Activated T-cell treated with anti-CD3 and anti-CD28 coated beads for 48 hours (primary cell): ENCODE results near the gene PIK3R5.
"Not testable (repeated sequence)": the region's sequence is repeated elsewhere in the genome, so short reads cannot be mapped to it uniquely, and the experiment has no call there.

Experiments used
- DNase-seq: peaks from one replicate; pipeline ENCODE4 v3.0.0-alpha.2; 2020; ENCODE audit warnings: low read depth

Gene PIK3R5

DNA sequence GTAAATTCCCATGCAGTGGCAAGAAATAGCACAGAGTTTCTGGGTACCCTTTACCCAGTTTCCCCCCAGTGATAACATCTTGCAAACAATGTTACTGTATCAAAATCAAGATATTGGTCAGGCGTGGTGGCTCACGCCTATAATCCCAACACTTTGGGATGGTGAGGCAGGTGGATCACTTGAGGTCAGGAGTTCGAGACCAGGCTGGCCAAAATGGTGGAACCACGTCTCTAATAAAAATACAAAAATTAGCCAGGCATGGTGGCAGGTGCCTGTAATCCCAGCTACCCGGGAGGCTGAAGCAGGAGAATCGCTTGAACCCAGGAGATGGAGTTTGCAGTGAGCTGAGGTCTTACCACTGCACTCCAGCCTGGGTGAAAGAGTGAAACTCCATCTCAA lies 109.3 kb downstream of the PIK3R5 start:
- DNase-seq, result not testable (repeated sequence)

DNA sequence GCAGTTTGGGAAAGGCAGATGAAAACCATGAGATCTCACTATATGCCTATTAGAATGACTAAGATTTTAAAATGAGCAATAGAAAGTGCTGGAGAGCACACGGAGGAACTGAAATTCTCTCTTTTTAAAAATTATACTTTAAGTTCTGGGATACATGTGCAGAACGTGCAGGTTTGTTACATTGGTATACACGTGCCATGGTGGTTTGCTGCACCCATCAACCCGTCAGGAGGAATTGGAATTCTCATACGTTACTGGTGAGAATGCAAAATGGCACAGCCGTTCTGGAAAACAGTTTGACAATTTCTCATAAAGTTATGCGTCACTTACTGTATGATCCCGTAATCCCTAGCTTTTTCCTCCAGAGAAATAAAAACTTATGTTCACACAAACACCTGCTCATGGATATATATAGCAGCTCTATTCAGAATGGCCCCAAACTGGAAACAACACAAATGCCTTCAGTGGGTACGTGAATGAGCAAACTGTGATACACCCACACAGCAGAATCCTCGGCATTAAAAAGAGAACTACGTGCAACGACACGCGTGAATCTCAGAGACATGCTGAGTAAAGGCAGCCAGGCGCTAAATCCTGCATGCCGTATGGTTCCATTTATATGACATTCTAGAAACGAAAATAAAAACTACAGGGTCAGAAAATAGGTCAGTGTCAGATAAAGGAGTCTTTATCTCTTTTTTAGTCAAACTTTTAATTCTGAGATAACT lies 109.9 kb downstream of the PIK3R5 start:
- DNase-seq, result no peak

DNA sequence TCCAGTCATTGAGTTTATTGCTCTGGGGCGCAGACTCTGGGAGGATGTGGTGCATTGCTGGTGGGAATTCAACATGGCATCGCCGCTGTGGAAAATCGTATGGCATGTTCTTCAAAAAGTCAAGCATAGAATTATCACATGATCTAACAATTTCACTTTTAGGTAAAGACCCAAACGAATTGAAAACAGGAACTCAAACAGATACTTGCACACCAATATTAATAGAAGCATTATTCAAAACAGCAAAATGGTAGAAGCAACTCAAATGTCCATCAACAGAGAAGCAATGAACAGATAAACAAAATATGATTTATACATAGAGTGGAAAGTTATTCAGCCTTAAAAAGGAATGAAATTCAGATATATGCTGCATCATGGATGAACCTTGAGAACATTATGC lies 113.9 kb downstream of the PIK3R5 start:
- no peak for DNase-seq

GRCh38 chr17:8849311-8850041 lies 116.0 kb downstream of the PIK3R5 start:
- DNase-seq, result no peak

GRCh38 chr17:8847891-8848290 lies 117.6 kb downstream of the PIK3R5 start:
- no peak for DNase-seq

DNA sequence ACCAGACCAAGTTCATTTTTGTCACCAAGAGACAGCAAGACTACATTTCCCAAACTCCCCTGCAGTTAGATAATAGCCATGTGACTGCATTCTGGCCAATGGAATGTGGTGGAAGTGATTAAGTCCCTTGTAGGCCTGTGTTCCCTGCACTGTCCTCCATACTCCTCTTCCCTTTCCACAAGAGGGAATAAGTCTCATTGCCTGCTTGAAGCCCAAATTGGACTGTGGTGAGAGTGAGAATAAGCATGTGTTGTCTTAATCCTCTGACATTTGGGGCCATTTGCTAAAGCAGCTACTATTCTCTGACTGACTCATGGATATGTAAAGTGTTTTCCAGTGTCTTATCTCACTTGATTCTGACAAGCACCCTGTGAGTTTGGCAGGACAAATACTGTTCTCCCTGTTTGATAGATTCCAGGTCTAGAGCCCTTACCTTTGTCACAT lies 118.7 kb downstream of the PIK3R5 start:
- DNase-seq, result no peak

DNA sequence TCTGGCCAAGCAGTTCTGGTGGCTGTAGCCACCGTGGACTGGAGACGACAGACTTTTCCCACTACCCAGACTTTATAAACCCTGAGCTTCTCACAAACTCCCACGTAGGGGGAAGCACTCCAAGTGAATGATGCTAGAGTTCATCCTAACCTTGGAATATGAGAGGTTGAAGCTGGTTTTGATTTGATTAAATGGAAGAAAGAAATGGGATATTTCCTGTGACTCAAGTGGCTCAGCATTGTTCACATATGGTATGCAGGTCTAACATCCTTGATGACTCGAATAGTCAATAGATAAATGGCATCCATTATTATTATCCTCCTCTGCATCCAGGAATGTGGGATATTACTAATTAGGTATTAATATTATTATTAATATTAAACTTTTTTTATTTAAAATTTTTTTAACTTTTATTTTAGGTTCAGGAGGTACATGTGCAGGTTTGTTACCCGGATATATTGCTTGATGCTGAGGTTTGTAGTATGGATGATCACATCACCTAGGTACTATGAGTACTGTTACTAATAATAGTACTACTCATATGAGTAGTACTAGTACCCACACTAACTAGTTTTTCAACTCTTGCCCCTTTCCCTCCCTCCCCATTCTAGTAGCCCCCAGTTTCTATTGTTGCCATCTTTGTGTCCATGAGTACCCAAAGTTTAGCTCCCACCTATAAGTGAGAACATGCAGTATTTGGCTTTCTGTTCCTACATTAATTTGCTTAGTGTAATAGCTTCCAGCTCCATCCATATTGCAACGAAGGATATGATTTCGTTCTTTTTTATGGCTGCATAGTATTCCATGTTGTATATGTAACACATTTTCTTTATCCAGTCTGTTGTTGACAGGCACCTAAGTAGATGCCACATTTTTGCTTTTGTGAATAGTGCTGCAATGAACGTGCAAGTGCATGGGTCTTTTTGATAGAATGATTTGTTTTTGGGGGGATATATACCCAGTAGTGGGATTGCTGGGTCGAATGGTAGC lies 121.0 kb downstream of the PIK3R5 start:
- DNase-seq, result no peak

- DNase-seq, result no peak
These were observed 122.2 kb downstream of the PIK3R5 start for GRCh38 chr17:8843344-8843743.

DNA sequence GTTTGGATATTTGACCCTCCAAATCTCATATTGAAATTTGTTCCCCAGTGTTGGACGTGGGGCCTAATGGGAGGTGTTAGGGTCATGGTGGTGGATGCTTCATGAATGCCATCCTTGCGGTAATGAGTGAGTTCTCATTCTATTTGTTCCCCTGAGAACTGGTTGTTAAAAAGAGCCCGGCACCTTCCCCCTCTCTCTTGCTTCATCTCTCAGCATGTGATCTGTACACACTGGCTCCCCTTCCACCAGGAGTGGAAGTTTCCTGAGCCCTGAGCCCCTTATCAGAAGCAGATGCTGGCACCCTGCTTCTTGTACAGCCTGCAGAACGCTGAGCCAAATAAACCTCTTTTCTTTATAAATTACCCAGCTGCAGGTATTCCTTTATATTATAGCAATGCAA lies 123.7 kb downstream of the PIK3R5 start:
- no peak for DNase-seq

DNA sequence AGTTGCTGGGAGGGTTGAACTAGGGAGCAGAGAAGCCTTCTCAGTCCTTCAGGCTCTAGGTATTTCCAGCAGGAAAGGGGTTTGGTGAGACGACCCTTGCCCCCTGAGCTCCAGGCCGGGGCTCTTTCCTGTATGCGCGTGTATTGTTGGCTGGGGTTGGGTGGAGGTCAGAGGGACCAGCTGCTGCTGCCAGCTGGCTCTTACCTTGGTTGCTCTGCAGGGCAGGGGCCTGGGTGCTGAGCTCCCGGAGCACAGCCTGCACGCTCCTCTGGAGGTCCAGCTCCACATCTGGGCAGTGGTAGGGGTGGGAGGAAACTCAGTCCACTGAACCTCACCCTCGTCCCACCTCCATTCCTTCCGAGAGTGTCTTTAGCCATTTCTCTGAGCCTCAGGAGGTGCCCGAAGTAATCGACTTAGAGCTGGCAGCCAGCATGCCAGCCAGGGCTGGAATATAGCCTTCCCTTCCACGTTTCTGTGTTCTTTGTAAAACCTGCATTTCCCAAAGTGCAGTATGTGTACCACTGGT lies 126.0 kb downstream of the PIK3R5 start:
- DNase-seq, result no peak

GRCh38 chr17:8838551-8839095 lies 126.9 kb downstream of the PIK3R5 start:
- DNase-seq, result no peak

- DNase-seq, result no peak
These were observed 127.9 kb downstream of the PIK3R5 start for GRCh38 chr17:8837563-8838075.

DNA sequence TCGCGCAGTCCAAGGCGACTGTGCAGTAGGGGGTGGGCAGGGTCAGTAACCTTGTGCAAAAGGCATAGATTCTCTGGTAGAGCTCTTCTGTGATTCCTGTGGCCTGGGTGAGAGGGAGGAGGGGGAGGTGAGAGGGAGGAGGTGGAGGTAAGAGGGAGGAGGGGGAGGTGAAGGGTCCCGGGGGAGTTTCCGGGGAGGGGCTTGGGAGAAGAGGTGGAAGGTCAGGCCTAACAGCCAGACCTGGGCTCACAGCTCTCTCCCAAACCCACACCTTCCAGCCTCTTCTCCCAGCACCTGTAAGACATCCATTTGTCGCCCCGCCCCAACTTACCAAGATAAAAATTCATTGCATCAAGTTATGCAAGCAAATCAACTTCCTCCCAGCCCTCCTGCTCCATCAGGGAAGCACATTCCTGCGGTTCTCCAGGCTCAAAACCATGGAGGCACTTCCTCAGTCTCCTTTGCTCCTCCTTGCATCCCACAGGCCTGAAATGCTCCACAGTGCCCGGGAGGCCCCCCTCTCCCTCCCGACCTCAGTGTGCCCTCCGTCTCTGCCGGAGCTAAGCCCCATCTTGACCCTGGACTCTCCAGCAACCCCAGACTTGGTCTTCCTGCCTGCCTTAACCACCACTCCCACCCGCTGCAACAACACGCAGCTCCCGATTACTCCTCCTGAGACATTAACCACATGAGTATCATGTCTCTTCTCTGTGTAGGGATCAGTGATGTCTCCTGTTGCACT lies 128.5 kb downstream of the PIK3R5 start:
- no peak for DNase-seq

GRCh38 chr17:8835631-8836364 lies 129.7 kb downstream of the PIK3R5 start:
- no peak for DNase-seq

DNA sequence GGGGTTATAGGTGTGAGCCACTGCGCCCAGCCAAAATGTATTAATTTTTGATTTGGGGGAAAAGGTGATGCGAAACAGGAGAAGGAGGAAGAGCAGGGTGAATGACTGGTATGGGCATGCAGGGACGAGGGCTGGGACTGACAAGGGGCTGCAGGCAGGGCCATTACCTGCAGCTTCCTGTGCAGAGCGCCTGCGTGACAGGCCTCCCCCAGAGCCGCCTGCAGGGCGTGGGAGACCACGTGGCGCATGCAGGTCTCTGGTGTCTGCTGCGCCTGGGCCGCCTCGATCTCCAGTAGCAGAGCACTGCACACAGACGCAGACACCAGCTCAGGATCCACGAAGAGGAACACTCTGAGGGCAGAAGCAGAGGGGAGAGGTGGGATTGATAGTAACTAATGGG lies 130.4 kb downstream of the PIK3R5 start:
- no peak for DNase-seq

GRCh38 chr17:8832711-8833352 lies 132.7 kb downstream of the PIK3R5 start:
- peak; percentile 41 for DNase-seq

DNA sequence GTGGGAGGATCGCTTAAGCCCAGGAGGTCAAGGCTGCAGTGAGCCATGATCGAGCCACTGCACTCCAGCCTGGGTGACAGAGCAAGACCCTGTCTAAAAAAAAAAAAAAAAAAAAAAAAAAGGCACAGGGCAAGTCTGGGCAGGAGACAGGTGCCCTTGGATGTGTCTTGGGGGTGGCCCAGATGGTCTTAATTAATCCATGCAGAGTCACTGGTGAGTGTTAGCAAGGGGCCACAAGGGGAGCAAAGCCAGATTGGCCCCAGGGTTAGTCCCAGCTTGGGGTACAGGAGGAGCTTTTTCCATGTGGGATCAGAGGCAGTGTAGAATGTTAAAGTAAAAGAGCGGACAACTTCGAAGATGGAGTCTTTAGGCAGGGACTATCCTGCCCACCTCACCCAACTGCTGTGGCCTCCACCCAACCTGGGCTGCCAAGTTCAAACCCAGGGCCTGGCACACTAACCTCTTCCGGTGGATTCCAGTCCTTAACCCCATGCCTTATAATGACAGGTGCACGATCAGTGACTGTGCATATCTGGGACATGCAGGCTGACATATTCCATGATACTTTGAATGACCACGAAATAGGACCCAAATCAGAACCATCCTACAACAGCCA lies 134.2 kb downstream of the PIK3R5 start:
- DNase-seq, result no peak

DNA sequence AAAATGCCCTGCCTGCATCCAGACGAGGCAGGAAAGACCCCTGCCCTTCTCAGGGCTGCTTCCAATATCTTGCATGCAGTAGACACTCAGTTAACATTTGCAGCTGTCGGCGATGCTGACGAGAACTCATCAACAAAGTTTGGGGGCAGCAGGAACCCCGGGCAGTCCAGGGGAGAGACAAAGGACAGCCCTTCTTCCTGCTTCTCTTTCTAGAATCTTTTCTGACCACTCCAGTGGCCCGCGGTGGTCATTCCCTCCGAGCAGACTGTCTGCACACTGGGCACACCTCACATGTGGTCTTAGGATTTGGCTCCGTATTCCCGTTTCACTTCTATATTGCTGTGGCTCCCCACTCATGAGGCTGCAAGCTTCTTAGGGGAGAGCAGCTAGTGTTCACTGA lies 135.4 kb downstream of the PIK3R5 start:
- no peak for DNase-seq
